ENCODE results near the gene BICD2.

Gene BICD2

DNA sequence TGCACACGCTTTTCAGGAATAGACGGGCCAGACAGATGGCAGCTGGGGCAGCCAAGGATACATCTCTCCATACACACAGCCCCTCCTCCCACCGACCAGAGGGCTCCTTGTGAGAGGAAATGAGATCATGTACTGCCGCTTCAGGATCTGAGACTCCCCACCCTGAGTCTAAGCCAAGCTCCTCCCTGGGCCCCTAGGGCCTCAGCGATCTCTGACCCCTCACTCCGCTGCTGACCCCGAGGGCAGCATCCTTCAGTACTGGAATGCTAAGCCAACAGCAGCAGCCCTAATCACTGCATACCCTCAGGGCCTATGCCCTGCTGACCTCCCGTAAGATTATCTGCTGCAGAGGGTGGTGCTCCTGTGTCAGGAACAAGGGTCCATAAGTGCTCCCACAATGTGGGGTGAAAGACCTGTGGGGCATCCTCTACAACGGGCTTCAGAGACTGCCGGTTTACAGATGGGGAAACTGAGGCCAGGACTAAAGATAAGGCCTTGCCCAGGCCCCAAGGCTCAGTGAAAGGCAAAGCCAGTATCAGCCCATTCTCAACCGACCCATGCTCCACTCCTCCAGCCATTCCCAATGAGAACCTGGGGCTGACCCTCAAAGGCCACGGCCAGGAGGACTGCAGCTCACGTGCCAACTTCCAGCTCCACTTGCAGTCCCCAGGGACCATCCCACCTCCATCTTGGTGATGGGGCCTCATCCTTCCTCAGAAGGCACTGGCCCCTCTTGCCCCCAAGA lies 37.5 kb downstream of the BICD2 start:
- no peak for DNase-seq

DNA sequence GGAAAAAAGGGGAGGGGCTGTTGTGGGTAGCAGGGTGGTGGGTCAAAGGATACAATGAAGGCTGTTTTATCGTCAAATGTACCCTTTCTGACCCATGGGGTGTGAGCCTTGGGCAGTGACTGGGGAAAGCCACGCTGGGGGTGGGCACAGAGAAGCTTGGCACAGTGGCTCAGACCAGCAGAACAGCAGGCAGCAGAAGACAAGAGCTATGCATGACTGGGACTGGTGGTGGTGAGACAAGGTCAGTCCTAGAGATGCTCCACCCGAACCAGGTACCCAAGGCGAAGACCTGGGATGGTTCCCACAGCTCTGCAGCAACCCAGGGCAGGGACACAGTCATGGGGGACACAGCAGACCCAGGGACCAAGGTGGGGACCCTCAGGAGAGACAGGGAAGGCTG lies 38.3 kb downstream of the BICD2 start:
- DNase-seq, result no peak

DNA sequence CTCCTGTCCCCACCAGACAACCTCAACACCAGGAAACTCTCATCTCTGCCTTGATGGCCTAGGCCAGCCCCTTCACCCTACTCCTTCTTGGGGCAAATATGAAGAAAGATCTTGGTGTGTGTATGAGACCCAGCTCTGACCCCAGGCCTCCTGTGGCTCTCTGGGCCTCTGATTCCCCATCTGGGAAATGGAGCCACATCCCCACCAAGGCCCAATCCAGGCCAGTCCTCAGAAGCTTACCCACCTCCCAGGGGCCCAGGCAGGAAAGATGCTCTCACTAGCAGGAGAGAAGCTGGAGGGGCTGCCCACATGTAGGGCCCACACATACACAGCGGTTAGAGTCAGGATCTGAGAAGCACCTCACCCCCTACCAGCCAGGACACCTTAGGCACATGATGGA lies 38.9 kb downstream of the BICD2 start:
- no peak for DNase-seq

DNA sequence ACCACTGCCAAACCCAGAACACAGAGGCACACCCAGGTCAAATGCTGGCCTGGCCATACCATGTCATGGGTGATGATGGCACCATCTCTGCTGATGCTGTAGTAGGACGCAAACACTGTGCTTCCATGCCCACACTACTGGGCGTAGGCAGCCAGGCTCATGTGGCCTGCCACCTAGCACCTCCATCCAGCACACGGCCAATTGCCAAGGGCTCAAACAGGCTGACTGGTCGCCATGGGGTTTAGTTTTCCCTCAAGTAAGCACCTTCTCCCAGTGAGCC lies 39.4 kb downstream of the BICD2 start:
- no peak for DNase-seq

DNA sequence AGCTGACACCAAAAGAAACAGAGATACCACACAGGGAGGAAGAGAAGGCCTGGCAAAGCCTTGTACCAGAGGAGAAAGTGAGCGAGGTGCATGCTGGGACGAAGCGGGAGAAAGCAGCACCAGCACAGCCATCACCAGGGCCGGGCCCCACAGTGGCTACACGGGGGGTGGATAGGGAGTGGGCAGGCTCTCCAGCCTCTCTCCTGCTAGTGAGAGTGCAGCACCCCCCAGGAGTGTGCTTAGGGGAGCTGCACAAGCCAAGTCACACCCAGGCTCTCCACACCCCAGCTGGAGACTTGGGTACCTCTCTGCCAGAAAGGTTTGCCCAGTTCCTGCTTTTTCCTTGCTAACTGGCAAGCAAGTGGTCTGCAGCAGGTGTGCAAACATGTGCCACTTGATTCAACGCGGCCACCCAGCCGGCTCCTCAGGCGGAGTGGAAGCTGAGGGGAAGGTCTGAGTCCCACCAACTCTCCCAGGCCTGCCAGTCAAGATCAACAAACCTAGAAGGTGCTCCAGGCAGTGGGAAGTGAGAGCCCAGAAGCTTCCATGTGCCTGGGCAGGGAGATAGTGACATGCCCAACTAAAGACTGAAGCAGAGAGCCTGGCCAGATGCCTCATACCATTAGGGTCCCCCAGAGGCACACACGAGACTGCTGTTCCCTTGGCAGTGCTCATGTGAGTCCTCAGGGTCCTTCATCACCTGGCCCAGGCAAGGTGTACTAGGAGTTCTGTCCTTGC lies 39.9 kb downstream of the BICD2 start:
- DNase-seq, result no peak

DNA sequence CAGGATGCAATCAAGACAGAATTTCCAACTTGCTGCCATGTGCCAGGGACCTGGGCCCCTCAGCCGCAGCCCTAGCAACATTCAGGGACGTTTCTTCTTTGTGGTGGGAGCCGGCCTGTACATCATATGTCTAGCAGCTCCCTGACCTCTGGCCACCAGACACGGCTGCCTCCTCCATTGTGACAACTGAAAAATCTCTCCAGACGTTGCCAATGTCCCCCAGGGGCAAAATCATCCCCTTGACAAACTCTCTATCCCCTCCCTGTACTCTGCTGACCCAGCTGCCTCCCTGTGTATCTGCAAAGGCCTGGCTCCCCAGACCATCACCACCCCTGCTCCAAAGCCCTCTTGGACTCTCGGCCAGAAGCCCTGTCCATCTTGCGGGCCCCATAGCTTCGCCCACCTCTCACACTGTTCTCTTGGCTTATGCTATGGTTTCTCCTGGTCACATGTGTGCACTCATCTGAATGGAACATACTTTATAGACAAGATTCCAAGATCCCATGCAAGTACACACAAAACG lies 40.8 kb downstream of the BICD2 start:
- DNase-seq, result no peak

DNA sequence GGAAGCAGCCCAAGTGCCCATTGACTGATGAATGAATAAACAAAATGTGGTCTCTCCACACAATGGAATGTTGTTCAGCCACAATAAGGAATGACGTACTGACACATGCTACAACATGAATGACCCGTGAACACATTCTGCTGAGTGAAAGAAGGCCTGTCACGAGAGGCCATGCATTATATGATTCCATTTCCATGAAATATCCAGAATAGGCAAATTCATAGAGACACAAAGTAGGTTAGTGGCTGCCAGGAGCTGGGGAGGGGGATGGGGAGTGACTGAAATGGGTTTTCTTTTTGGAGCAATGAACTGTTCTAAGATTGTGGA lies 41.4 kb downstream of the BICD2 start:
- DNase-seq, result no peak

DNA sequence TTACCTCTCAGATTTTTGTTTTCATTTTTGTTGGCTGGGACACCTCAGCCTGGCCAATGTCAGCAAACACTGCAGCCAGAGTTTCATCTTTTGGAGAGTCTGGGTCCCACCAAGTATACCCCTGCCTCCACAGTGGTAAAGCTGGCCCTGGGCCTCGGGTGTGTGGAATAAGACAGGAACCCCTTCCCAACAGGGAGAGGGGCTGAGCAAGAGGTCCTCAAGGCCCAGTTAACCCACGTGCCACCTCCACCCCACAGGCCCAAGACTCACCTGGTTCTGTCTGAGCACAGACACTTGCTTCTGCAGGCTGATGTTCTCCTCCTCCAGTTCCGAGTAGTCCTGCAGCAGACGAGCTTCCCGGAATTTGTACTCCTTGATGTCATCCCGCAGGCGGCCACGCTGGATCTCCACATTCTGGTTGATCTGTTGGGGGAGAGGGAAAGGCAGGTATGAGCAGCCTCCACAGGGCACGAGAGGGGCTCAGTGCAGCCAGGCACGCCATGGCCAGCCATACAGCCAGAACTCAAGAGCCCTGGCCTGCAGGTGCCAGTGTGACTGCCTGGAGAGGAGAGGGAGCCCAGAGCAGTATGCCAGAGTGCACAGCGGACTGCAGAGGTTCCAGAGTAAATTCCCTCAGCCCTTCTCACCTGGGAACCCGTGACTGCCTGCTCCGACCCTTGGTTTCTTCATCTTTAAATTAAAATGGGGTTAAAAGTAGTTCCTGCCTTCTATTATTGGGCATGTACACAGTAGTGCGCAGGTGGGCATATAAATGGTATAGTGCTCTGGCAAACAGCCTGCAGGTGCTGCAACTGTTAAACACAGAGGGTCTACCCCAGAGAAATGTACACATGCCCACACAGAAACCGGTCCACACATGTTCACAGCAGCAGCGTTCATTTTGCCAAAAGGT lies 42.0 kb downstream of the BICD2 start:
- DNase-seq, result no peak

DNA sequence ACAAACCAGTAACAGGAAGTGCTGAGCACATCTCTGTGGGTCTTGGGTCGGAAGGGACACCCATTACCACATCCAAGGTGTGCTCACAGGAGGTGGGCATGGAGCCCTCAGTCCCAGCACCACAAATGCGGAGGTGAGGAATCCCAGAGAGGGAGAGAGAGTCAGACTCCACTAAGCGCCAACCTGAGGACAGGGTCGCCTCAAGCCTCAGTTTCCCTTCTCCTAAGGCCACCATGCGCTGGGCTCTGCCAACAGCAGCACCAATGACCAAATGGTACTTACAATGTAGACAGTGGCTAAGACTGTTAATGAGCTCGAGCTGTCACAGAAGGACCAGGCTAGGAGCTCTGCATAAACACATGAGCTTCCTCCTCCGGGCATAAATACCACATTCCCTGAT lies 43.1 kb downstream of the BICD2 start:
- DNase-seq, result no peak

DNA sequence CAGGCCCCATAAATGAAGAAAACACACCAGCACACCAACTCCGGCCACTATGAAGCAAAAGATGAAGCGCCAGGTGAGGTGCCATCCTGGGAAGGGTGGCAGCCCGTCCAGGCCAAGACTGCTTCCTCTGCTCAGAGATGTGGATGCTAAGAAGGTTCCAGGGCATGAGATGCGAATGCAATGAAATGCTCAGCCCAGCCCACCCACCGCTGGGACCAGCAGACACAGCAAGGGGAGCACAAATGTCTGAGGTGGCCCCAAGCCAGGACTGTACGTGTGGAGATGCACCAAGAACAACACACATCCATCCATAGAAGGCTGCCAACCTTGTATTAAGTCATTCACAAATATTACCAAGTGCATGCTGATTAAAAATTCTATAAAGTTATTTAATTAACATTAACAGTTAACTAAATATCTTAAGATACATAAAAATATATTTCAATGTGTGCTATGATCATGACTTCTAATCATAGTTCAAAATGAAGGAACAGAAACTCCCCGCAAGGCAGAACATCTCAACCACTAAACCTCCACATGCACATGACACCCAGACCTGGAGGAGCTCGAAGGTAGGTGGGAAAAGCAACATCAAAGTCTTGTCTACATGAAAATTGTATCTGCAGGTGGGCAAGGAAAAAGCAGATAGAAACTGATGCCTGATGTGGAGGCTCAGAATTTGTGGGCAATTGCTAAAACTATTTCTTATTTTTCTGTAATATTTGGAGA lies 43.7 kb downstream of the BICD2 start:
- no peak for DNase-seq

DNA sequence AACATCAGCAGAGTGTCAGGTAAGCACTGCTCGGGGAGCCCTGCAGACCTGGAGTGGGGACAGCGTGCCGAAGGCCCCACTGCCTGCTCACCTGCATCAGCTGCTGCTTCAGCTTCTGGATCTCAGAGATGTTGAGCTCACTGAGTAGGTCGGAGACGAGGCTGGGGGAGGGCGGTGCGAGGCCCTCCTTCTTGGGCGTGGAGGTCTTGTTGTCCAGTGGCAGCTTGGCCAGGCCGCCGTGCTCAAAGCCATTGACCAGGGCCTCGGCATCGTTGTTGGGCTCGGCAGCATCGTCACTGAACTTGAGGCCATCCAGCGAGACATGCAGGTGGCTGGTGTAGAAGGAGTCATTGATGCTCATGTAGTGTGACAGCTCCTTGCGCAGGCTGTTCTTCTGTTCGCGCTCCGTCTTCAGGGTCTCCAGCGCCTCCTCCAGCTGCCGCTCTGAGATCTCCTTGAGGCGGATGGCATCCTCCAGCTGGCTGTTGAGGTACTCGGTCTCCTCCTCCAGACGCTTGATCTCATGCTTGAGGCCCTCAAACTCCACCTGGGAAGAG lies 44.3 kb downstream of the BICD2 start:
- no peak for DNase-seq

DNA sequence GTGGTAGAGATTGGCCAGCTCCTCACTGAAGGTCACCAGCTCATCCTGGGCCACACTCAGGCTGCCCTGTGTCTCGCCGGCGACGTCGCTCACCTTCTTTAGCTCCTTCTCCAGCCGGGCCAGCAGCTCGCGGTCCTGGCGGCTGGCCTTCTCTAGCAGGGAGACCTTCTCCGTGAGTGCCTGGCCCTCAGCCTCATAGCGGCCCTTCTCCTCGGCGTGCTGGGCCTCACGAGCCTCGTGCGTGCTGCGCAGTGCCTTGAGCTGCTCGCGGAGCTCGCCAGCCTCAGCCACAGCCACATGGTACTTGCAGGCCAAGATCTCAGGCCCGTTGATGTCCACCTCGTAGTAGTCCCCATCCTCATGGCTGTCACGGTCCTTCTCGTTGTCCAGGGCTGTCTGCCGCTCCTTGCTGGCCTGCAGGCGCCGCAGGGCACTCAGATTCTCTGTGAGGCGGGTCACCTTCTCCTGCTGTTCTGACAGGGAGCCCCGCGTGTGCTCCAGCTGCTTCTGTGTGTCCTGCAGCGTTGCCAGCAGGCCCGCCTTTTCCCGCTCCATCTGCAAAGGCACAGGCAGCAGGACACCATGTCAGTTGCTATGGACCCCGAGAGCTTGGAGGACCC lies 45.5 kb downstream of the BICD2 start:
- DNase-seq, result no peak

DNA sequence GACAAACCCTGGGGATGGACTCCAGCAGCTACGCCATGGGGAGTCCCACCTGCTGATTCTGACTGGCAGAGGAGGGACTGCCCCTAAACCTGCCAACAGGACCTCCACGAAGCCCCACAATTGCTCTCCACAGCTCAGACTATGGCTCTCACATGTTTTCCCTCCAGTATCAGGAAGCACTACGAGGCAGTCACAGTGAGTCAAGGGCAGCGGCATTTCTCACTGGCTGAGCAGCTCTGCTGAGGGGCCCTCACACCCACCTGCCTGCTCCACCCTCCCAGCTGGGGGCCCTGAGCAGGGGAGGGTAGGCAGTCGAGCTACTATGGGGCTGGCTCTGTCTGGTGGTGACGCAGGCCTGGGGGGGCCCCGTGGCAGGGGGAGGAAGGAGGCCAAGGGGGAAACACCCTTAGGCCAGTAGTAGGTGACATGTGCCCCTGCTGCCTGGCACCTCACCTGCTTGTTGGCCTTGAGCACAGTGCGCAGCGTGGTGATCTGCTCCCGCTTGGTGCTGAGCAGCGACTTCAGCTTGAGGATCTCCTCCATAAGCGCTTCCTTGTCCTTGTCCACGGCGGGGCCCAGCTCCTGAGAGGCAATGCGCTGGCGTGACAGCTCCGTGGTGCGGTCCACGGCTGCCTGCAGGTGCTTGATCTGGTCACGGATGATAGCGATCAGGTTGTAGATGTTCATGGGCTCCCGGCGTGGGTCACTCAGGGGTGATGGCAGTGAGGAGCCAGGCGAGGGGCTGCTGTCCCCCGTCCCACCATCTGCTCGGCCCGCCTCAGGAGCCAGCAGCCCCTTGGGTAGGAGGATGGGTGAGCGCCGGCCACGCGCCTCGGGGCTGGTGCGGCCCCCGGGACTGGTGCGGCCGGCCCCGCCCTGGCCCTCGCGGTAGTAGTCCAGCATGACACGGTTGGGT lies 46.3 kb downstream of the BICD2 start:
- DNase-seq, result no peak

DNA sequence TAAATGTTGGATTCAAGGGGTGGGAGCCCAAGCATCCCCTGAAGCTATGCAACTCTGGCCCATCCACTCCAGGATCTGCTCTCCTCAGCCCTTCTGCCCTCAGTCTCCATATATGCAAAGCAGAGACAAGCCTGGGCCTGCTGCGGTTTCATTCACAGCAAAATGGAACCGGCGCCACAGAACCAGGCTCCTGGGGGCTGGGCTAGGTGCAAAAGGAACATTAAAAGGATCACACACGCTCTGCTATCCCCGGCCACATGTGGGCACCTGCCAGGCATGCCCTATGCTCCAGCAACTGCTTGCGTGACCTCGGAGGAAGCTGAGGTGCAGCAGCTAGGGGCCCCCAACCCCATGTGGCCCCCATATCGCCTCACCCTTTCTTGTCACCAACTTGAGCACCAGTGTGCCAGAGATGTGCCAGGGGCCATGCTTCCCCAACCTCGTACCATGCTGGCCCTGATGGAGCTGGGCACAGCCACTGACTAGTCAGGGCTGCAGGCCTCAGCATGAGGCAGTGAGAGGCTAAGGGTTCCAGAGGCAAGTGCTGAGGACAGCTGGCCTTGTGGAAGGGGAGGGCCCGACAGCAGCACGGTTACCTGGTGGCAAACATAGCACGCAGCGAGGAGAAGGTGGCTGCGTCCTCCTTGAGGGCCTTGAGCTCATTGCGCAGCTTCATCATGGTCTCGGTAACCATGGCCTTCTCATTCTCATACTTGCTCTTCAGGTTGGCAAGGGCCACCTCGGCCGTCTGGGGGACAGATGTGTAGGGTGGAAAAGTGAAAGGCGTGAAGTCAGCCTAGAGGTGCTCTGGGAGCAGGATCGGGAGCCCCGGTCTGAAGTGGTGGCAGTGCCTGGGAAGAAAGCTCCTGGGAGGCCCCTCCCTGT lies 47.2 kb downstream of the BICD2 start:
- DNase-seq, result no peak

DNA sequence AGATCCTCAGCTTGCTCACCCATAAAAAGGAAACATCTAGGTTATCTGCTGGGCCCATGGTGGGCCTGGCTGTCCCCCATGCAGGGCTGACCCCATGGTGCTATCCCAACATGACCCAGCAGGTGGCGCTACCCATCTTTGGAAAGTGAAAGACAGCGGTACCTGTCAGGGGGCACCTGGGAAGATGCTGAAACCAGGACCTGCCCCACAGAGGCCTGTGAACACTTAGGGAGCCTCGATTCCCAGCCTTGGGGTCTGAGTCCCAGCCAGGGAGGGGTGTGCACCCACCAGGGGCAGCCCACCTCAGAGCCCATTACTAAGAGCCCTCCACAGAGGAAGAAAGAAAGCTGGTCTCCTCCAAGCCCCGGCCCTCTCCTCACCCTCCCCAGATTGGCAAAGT lies 48.1 kb downstream of the BICD2 start:
- peak; percentile 68 to 88 for DNase-seq

DNA sequence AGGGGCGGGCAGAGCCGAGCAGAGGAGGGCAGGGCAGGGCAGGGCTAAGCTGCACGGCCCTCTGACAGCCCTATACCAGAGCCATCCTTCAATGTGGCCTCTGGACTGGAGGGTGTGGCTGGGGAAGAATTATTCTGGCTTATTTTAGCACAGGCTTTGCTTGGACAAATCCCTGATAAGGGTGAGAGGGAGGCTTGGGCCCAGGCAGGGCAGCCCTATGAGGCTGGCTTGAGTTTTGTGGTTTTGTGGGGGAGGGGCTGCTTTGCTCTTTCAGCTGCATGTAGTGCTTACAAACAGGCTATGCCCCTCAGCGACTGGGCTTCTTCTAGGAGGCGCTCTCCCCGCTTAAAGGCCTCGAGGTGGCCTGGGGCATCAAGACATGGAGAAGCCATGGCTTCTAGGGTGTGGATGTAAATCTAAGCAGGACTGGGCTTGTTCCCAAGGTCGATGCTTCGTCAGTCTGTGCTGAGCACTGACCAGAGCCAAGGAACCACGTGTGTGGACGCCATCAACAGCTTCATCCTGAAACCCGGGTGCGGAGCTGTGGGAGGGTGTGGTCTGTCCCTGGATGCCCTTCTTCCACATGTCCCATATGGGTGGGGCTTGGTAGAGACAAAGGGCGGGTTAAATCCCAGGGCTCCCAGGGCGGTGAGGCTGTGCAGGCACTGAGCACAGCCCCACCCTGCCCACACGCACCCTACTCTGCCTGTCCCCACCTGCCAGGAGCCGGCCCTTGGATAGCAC lies 49.0 kb downstream of the BICD2 start:
- no peak for DNase-seq

DNA sequence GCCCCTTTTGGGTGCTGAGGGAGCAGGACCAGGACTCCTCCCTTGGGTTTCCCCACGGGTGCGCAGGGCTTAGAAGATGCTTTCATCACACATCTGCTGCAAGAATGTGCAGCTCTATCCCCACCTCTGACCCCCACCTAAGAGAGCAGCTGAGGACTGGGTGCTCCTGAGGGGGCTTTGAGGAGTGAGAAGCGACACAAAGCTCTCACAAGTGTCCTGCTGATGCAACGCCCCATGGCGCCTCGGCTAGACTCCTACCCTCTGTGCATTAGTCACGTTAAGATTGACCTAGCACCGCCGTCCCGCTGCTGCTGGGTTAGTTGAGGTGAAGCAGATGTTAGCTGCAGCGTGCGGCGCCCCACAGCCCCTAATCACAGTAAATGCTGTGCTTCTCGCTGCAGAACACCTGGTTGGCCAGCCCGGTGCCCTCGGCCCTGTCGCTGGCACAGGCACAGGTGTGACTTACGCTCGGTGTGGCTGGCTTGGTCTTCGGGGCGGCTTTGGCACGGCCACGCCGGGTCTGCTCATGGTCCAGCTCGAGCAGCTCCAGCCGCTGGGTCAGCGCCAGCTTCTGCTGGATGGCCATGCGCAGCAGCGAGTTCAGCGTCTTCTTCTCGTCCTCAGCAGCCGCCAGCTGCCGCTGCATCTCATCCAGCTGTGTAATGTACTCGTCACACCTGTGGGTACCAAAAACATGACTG lies 49.7 kb downstream of the BICD2 start:
- DNase-seq, result no peak

DNA sequence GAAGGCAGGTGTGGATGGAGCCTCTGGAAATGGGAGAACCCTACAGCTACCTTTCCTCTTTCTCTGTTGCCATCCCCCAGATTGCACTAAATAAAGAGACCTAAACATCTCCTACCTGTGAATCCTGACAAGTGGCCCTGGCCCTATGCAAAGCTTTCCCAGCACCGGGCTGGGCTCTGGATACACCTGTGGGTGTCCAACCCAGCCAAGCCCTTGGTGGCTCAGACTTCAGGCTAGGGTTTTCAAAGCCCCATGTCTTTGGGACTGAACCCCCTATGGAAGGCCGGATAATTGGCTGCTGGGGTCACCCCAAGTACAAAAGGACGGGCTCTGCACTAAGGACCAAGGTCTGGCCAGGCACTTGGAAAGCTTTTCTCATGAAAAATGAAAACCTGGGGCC lies 50.6 kb downstream of the BICD2 start:
- no peak for DNase-seq

DNA sequence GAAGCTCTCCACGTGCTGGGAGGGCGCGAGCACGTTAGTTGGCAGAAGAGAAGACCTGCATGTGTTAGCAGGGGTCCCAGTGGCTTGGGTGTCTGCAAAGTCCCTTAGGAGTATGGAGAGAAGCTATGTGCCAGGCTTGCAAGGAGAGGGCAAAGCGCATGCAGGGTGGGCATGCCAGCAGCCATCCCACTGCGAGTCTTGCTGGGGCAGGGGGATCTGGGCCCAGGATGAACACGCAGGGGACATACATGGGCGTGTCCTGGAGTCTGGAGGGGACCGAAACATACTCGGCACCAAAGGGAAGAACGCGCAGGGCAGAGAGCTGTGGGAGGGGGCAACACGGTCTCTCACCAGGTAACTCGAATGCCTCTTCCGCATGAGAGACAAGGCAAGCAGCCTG lies 51.1 kb downstream of the BICD2 start:
- DNase-seq, result no peak

All from activated CD4-positive, alpha-beta T cell treated with anti-CD3 and anti-CD28 coated beads for 4 hours (primary cell).